IPS-15b (cell line): ENCODE results near the gene IFNAR1.

Experiments
- H3K27me3 ChIP-seq: one replicate; pipeline ENCODE4 v1.6.1; 2013; ENCODE audit warnings: low read length; ENCODE audit not compliant: control insufficient read depth, insufficient read depth
- H3K36me3 ChIP-seq: one replicate; pipeline ENCODE4 v1.6.1; 2013; ENCODE audit warnings: low read length; ENCODE audit not compliant: control insufficient read depth, insufficient read depth
- H3K4me1 ChIP-seq: one replicate; pipeline ENCODE4 v1.6.1; 2013; ENCODE audit warnings: mild to moderate bottlenecking, low read length; ENCODE audit not compliant: control insufficient read depth, insufficient read depth
- H3K4me3 ChIP-seq: one replicate; pipeline ENCODE4 v1.5.1; 2013; ENCODE audit warnings: low read depth, low read length
- H3K9ac ChIP-seq: one replicate; pipeline ENCODE4 v1.6.1; 2013; ENCODE audit warnings: low read depth, mild to moderate bottlenecking, low read length
- H3K9me3 ChIP-seq: one replicate; pipeline ENCODE4 v1.6.1; 2013; ENCODE audit warnings: mild to moderate bottlenecking, low read length; ENCODE audit not compliant: control insufficient read depth, insufficient read depth

The IFNAR1 gene

GRCh38 chr21:33396436-33396835, 71.7 kb downstream of the IFNAR1 start:
- Histone ChIP-seq H3K4me1 (peaks cover 2% of the 10 kb centered on the region), H3K36me3 (no peaks in the 10 kb centered on the region), H3K27me3 (no peaks in the 10 kb centered on the region), H3K9ac (no peak overlapping the region), H3K9me3 (no peaks in the 10 kb centered on the region), H3K4me3 (no peak overlapping the region)

- Histone ChIP-seq H3K27me3 (no peaks in the 10 kb centered on the region), H3K4me1 (peaks cover 2% of the 10 kb centered on the region), H3K4me3 (no peak overlapping the region), H3K36me3 (no peaks in the 10 kb centered on the region), H3K9me3 (no peaks in the 10 kb centered on the region), H3K9ac (no peak overlapping the region)
Measured at GRCh38 chr21:33396951-33397350, 72.2 kb downstream of the IFNAR1 start.

- Histone ChIP-seq H3K9ac (no peak overlapping the region), H3K4me1 (no peaks in the 10 kb centered on the region), H3K27me3 (no peaks in the 10 kb centered on the region), H3K9me3 (no peaks in the 10 kb centered on the region), H3K36me3 (no peaks in the 10 kb centered on the region), H3K4me3 (no peak overlapping the region)
Measured at GRCh38 chr21:33397717-33398116, 72.9 kb downstream of the IFNAR1 start.

GRCh38 chr21:33398361-33398760, 73.6 kb downstream of the IFNAR1 start:
- Histone ChIP-seq H3K9ac (no peak overlapping the region), H3K4me1 (no peaks in the 10 kb centered on the region), H3K27me3 (no peaks in the 10 kb centered on the region), H3K9me3 (no peaks in the 10 kb centered on the region), H3K36me3 (no peaks in the 10 kb centered on the region), H3K4me3 (no peak overlapping the region)

GRCh38 chr21:33401630-33401992, 76.8 kb downstream of the IFNAR1 start:
- H3K36me3 ChIP-seq, result no peaks in the 10 kb centered on the region
- no peaks in the 10 kb centered on the region for H3K9me3 ChIP-seq
- H3K9ac ChIP-seq, result no peak overlapping the region
- no peak overlapping the region for H3K4me3 ChIP-seq
- peaks cover 3% of the 10 kb centered on the region for H3K4me1 ChIP-seq
- no peaks in the 10 kb centered on the region for H3K27me3 ChIP-seq

GRCh38 chr21:33402001-33402979, 77.5 kb downstream of the IFNAR1 start:
- H3K36me3 ChIP-seq, result no peaks in the 10 kb centered on the region
- peaks cover 3% of the 10 kb centered on the region for H3K4me1 ChIP-seq
- H3K9ac ChIP-seq, result no peak overlapping the region

GRCh38 chr21:33403128-33403785, 78.5 kb downstream of the IFNAR1 start, which contains the start of gene IFNGR2:
Gene IFNGR2, plus strand, starts transcription at chr21:33403413. Its CDS starts 131 bp downstream, at chr21:33403544.
- H3K27me3 ChIP-seq, result no peaks in the 10 kb centered on the region
- peaks cover 3% of the 10 kb centered on the region for H3K4me1 ChIP-seq
- H3K9me3 ChIP-seq, result no peaks in the 10 kb centered on the region
- no peaks in the 10 kb centered on the region for H3K36me3 ChIP-seq
- H3K4me3 ChIP-seq, result peak within 1 kb of the TSS; percentile 76
- H3K9ac ChIP-seq, result peak within 1 kb of the TSS; percentile 51

More at GRCh38 chr21:33402001-33402979, 77.5 kb downstream of the IFNAR1 start:
- H3K4me3 ChIP-seq, result peak overlapping the region; percentile 30
- H3K9me3 ChIP-seq, result no peaks in the 10 kb centered on the region
- H3K27me3 ChIP-seq, result no peaks in the 10 kb centered on the region

- Histone ChIP-seq H3K27me3 (no peaks in the 10 kb centered on the region), H3K4me3 (peak overlapping the region; percentile 76), H3K9ac (peak overlapping the region; percentile 51), H3K4me1 (peaks cover 3% of the 10 kb centered on the region), H3K9me3 (no peaks in the 10 kb centered on the region), H3K36me3 (no peaks in the 10 kb centered on the region)
Measured at GRCh38 chr21:33403786-33404585, 79.2 kb downstream of the IFNAR1 start.

GRCh38 chr21:33406493-33406892, 81.7 kb downstream of the IFNAR1 start:
- Histone ChIP-seq H3K9me3 (no peaks in the 10 kb centered on the region), H3K27me3 (no peaks in the 10 kb centered on the region), H3K36me3 (peaks cover 5% of the 10 kb centered on the region), H3K9ac (no peak overlapping the region), H3K4me1 (peaks cover 3% of the 10 kb centered on the region), H3K4me3 (no peak overlapping the region)
